Stimulated activated CD4-positive, alpha-beta T cell treated with anti-CD3 and anti-CD28 coated beads, Interleukin-1b, Interleukin-23, amount 100 ng/mL, for 24 hours (primary cell): ENCODE data around the gene EREG.
"Not testable (repeated sequence)": the region's sequence is repeated elsewhere in the genome, so short reads cannot be mapped to it uniquely, and the experiment has no call there.

Experiments
- DNase-seq, 4 experiments: peaks; one replicate each; pipeline ENCODE4 v3.0.0-alpha.2; 2020; ENCODE audit warnings: low read depth in 4 of 4, low spot score in 1 of 4

The EREG gene

DNA sequence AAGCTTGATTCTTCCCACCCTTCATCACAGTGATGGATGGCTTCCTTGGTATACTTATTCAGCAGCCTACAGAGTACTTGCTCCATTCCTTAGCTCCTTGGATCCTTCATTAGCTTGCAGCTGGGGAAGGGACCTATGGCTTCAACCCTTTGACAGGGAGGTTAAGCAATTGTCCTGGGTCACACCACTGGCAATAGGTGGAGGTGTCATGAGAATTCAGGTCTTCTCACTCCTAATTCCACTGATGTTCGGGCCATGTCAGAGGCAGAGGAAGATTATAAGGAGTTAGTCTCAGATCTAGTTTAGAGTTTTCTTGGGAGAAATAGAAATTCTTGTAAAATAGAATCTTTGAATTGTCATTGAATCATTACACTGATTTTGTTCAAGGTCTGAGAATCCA, 24.5 kb downstream of the EREG start:
- no peak for DNase-seq

DNA sequence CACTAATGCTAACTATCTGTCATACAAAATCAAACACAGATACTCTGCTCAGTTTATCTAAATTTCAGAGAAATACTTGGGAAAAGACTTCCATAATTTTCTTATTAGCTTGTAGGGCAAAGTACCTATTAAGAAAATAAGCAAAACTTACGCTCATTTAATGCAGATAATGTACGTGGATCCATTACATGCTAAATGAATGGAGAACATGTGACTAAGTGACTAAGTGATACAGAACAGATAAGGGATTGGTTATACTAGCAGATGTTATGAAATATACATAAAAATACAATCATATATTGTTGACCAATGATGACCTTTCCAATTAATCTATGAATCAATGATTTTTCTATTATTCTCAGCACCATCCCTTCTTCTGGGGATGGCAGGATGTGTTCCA, 25.7 kb downstream of the EREG start:
- no peak for DNase-seq

DNA sequence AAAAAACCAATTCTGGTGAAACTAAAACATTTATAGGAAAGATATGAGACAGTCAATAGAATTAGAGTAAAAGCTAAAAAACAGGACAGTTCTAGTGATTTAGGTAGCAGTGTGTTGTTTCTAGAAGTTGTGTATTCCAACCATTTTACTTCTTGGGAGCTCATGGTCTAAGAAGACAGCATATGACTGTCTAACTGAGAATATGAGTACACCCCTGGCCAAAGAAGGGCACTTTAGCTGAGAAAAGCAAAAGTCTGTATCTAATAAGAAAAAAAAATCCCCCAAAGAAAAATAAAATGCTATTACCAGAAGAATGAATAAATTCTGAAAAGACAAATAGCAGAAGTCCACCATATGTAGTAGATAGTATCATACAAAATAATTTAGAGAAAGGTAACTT, 26.4 kb downstream of the EREG start:
- DNase-seq, result no peak

DNA sequence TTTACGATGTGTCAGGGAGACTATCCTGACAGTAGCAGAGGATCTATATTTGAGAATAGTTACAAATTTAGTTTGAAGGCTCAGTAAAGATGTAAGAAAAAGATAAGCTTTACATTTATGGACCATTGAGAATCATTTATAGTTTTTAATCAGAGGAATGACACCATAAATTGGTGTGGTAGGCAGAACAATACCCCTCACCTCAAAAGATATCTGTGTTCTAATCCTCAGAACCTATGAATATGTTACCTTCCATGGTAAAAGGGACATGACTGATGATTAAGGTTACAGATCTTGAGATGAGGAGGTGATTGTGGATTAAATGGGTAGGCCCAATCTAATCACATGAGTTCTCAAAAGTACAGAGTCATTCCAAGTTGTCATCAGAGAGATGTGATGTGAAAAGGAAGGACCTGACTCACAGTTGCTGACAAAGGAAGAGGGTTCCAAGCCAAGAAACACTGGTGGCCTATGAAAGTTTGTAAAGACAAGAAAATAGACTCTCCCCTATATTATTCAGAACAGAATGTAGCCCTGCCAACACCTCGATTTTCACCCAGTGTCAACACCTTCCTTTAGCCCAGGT, 27.0 kb downstream of the EREG start:
- no peak for DNase-seq

DNA sequence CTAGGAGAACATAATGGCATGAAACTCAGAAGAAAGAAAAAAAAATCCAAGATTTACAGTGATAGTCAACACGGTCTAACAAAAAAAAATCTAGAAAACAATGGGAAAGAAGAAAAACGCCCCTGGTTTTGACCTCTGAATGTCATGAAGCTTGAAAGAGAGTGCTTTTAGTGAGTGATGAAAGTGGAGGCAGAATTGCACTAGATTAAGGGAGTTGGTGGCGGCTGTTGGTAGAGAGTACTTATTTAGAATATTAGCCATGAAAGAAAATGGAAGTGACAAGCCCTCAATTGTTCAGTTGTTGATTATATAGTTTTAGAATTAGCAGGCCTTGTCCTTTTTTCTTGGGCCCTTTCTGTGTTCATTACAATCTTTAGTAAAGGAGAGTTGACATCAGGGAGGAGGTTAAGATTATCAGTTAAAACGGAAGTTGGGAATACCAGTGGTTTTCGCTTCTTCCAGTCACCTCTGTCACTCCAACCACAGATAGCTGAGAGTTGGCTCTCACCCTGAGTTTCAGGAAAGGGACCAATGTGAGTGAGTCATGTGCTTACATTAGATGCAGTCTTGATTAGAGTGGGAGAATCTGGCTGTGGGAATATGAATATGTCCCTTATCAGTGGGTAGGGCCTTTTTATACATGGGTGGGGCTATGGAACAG, 29.7 kb downstream of the EREG start:
- DNase-seq, result no peak

DNA sequence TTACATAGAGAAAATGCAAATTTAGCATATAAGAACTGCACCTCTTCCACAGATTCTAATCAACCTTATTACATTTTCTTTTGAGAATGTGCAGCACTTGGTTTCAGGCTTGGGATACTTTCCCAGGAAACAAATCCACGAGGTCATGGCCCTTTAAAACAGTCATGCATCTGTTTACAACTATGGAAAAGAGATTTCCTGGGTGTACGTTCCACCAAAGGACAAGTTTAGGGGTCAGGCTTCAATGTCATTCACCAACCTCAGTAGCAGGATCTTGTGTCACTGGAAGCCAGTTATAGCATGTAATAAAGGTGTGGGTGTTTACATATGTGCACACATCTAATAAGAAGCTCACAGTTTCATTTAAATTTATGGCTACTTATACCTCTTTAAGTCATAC, 30.7 kb downstream of the EREG start:
- no peak for DNase-seq

DNA sequence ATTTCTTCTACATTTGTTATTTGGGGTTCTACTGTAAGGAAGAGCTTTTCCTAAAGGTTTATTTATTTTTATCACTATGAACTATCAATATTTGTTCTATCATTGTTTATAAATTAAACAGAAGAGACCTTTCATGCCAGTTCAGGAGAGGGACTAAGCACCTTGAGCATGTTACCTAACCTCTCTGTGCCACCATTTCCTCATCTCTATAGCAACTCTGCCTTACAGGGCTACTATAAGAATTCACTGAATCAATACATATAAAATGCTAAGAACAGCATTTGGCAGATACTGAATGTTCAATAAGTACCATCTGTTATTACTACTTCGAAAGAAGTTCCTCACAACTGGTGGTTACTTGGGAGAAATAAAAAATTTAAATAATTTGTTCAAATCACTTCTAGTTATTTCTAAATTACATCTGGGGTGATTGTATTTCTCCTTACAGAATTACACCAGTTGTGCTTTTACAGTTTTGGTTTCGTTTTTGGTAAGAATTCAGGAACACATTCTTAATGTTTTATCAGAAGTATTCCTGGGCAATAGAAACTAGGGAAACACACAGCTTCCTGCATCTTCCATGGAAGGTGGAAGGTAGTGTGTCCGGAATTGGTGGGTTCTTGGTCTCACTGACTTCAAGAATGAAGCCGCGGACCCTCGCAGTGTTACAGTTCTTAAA, 32.9 kb downstream of the EREG start:
- no peak for DNase-seq

DNA sequence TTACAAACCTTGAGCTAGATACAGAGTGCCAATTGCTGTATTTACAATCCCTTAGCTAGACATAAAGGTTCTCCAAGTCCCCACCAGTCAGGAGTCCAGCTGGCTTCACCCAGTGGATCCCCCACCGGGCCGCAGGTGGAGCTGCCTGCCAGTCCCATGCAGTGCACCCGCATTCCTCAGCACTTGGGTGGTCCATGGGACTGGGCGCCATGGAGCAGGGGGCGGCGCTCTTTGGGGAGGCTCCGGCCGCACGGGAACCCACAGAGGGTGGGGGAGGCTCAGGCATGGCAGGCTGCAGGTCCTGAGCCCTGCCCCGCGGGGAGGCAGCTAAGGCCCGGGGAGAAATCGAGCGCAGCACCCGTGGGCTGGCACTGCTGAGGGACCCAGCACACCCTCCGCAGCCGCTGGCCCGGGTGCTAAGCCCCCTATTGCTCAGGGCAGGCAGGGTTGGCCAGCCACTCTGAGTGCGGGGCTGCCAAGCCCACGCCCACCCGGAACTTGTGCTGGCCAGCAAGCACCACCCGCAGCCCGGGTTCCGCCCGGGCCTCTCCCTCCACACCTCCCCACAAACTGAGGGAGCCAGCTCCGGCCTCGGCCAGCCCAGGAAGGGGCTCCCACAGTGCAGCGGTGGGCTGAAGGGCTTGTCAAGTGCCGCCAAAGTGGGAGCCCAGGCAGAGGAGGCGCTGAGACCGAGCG, 34.1 kb downstream of the EREG start:
- not testable (repeated sequence) for DNase-seq

DNA sequence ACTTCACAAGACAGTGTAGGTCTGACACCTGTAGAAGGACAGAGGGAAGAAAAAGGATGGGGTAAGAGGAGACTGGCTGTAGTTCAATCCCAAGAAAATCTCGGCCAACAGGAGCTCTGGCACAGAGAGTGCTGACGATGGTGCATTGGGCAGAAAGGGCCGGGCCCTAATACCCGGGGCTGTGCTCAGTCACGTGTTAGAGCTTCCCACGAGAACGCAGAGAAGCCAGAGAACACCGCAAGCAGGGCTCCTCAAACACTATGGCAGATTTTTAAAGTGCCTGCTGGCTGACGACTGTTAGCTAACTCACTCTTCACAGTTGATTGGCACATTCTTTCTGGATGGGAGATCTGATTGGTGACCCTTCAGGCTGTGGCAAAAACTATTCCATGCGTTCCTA, 35.5 kb downstream of the EREG start:
- DNase-seq, result no peak

DNA sequence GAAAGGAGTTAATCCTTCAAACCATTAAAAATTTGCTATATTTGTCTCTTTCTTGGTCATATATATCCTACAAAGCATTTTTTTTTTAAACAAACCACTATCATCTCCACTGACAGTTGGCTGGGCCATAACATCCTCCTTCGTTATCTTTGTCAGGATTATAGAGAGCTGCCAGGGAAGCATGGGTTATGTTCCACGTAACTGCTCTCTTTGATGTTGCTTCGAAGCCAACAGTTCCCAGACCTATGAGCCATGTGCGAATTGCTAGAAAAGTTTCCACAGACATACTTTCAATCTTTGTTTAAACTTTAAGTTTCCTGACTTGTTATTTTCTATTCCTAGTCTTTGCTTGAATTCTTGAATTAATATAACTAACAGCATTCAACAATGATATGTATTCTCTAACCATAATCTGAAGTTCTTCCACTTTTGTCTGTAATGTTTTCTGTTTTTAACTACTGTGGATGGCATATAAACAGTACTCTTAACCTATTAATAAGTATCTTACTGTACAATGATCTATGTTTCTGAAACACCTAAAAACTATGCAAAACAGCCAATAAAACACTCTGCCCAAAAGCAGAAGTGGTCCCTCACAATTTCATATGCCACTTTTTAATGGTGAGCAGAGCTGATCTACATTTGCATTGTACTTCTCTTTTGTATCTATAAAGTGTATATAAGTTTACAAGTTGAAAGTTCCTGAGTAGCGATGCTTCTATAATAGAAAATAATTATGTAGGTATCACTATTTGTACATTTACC, 37.9 kb downstream of the EREG start:
- no peak for DNase-seq

DNA sequence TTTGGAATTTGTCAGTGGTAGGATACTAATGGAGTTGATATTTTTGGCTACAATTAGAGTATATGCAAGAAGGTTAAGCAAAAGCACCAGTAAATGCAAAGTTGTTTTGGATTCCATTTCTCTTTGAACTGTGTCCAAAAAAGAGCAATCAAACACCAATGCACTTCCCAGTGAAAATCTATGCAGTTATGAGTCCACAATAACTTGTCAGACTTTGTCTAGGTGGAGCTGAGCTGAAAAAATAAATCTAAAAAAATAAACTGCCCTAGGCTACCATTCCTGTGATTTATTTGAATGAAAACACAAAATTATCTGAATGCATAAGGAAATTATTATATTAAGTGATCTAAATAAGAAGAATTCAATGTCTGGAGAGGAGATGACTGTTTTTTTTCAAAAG, 42.9 kb downstream of the EREG start:
- no peak for DNase-seq

DNA sequence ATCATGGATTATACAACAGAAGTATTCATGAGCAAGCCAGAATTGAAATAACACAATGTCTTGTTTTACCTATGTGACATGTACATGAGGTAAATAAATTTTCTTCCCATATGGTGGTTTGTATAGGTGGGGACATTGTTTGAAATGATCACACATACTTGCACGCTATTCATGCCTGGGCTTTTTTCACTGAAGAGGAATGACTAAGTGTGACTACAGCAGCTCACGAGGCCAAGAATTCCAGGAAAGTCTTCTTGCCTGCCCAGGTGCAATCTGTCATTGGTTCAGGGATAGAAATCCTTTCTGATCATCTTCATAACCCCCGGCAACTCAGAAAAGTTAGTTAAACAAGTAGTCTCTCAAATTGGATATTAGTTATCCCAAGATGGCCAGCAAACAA, 43.7 kb downstream of the EREG start:
- no peak for DNase-seq

DNA sequence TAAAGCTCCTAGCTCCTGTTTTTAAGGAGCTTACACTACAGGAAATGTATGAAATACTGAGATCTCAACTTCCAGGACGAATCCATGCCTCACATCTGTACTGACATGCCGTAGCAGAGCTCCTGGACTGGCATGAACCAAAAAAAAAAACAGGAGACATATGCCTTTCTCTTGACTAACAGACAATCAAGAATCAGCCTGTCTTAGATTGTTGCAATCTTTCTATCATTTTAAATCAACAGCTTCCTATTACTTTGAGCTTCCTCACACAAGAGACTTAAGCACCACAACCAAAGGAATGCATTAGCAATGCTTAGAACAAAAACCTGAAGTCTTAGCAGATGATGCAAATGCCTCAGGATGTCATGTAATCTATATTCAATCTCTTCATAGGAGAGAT, 45.3 kb downstream of the EREG start:
- no peak for DNase-seq

DNA sequence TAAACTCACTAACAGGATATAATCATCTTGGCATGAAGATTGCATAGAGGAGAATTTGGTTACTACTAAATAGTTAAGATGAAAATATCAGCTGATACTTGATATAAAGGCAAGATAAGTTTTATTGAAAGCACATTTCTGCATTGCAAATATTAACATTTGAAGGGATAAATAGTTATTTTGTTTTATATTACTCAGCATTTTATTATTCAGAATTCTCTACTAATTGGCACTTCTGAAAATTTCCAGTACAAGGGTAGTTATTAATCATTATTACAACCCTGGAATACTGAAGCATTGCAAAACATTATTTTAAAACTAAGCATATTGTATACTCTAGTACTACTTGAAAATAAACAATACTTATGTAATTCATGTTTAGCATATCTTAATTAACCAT, 47.3 kb downstream of the EREG start:
- DNase-seq, result no peak

DNA sequence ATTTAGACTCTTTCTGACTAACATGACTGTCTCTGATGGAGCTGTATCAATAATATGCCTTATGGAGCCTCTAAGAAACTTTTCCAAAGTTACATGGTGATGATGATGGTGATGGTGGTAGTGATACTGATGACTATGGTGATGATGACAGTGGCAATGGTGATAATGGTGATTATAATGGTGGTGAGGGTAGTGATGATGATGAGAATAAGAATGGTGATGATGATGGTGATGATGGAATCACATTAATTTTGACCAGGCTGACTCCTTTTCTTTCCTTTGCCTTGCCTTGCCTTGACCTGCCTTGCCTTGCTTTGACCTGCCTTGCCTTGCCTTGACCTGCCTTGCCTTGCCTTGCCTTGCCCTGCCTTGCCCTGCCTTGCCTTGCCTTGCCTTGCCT, 48.3 kb downstream of the EREG start:
- no peak for DNase-seq

DNA sequence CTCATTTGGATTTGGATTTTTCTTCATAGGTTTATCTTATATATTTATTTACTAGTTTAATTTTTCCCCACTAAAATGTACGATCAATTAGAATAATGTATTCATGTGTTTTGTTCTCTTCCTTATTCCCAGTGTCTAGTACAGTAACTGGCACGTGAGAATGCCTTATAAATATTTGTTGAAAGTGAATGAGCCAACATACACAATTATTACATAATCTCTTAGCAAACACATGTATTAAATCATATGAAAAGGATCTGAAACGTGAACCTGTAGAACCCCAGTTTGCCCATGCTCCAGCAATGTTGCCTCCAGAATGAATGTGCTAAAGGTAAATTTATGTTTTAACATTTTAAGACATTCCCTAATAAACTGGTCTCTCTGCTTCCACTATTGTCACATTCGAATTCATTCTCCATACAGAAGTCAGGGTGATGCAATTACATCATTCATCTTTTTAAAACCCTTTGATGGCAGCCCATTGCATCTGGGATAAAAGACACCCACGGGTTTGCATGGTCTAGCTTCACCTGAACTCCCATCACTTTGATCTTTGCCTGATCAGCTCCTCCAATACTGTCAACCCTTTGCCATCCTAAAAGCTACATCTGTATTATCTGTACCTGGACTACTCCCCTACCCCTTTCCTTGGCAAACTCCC, 49.3 kb downstream of the EREG start:
- DNase-seq, result no peak

DNA sequence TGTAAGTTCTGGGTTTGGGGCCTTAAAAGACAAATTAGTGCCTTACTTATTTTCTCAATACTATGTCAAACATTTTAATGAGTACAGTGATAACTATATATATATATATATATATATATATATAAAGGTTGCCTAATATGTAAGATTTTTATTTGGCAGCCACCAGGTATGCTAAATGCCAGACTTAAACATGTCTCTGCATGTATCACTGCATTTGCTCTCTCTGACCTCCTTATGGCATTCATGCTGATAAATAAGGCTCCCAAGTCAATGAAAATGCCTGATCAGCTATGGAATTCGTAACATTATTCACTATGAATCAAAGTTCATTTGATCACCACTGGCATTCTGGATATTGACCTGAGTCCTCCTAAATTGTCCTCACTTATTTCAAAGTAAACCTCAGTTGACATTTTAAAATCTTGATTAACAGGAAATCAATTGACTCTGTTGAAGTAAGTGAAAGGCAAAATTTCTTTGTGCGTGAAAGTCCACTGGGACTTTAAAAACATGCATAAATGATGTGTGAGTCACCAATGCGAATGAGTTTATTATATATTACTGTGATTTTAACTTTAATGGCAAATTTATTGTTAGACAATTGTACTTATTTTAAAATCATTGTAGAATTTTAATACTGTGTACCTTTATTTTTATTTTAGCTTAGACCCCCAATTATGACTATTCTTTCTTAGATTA, 50.8 kb downstream of the EREG start:
- DNase-seq, result no peak

DNA sequence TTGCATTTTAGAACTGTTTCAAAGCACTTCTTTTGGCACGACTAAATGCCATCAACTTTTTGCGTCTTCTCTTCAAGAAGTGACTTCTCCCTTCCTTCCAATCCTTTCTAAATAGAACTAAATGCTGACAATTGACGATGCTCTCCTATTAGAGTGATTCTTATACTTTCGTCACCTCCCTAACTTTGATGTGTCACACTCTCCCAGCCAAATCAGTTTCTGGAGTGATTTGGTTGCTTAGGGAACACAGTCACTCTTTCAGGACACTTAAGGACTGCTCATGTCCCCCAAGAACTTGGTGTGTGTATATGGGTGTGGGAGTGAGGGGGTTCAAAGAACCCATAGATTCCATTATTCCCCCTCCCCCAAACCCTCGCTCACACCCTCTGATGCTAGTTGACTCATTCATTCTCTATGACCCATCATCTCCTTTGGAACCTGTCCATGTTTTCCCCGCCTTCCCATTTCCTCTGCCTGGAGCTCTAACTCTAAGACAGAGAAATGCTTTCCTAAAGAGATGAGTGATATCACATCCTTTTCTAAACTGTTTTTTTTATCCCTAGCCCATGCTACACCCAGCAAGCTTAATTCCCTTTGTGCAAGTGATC, 53.2 kb downstream of the EREG start:
- DNase-seq, result no peak

DNA sequence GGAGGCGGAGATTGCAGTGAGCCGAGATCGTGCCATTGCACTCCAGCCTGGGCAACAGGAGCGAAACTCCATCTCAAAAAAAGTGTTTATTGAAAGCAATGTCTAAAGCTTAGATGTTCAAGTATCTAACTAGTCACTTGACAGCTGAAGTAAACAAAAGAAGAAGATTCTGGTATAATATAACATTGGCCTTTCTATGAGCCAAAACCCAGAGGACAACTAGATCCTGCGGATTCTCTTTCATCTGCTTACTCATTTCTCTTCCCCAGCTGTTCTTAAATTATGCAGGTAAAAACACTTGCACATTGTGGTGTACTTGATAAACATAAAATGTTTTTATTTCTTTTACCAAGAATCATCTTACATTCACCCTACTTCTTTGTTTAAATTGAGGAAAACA, 55.9 kb downstream of the EREG start:
- no peak for DNase-seq

DNA sequence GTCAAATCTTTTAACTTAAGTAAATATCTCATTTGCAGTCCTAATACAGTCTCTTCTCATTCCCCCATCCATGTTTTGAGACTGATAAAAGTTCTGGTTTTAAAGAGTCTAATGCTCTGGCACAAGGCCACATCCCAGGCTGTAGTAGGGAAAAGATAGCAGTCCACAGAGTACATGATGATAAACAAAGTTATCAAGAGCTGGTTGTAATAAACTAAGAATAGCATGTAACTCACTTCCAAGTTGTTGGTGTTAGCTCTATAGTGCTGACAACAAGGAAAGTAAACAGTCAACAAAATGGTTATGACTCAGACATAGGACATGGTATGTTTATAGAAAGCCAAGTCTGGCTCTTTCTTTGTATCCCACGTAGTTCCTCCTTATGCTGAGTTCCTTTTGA, 58.2 kb downstream of the EREG start:
- no peak for DNase-seq
